GM12878 (cell line): ENCODE results near the gene NLGN1. TPM values are rescaled to one million over a fixed set of nuclear protein-coding genes. Genes with fewer than 3 reads are reported as not detected.

Experiments used
- ATAC-seq: fragments of 200-7000 bp; cut with Tn5 transposase; 3 replicates; pipeline ENCODE4 v1.9.1; 2020; ENCODE audit warnings: mild to moderate bottlenecking, moderate library complexity
- BruUV-seq: library from RNA; stranded (reverse); fragments of 400-500 nt; replicated peaks from 2 replicates; lab custom pipeline; 2021; lab: Mats Ljungman, UMichigan
- CTCF ChIA-PET: fragments of 300-600 bp; sonication (Branson Sonifier 250); formaldehyde crosslinking; extraction: SDS; loops from one replicate; lab custom pipeline; 2021; ENCODE audit warnings: inconsistent platforms; lab: Yijun Ruan, JAX
- POLR2A ChIA-PET: fragments of 350-600 bp; formaldehyde crosslinking; extraction: SDS; loops from one replicate; lab custom pipeline; 2021; ENCODE audit warnings: inconsistent platforms; lab: Charles Lee
- RAD21 ChIA-PET: fragments of 300-600 bp; sonication (Branson Sonifier 250); formaldehyde crosslinking; loops from one replicate; lab custom pipeline; 2023; ENCODE audit warnings: antibody characterized with exemption; ENCODE audit not compliant: unreplicated experiment; lab: Charles Lee
- SMC1A ChIA-PET: fragments of 300-600 bp; sonication (Branson Sonifier 250); formaldehyde crosslinking; loops from one replicate; lab custom pipeline; 2023; ENCODE audit not compliant: unreplicated experiment, uncharacterized antibody; lab: Charles Lee
- DNase-seq: peaks from one replicate; pipeline ENCODE4 v3.0.0-alpha.2; 2011; ENCODE audit warnings: low read depth, low spot score
- FAIRE-seq: peaks from 3 replicates; lab custom pipeline; 2011; peaks lifted over from hg19 to GRCh38; lab: Jason Lieb, UNC
- H2AFZ ChIP-seq: 2 replicates; pipeline ENCODE4 v1.6.0; 2011; ENCODE audit warnings: low read depth, low read length, control low read depth; ENCODE audit not compliant: control insufficient read depth
- H3K27ac ChIP-seq: 2 replicates; pipeline ENCODE4 v1.5.1; 2011; ENCODE audit warnings: control low read depth; ENCODE audit not compliant: control insufficient read depth, insufficient read depth
- H3K27me3 ChIP-seq, 2 experiments: replicated peaks in 1 of 2; 2 replicates each; pipeline versions ENCODE4 v1.6.0 to v1.6.1; 2011; ENCODE audit warnings: low read length in 1 of 2; ENCODE audit not compliant: control insufficient read depth in 2 of 2, insufficient read depth in 2 of 2
- H3K36me3 ChIP-seq, 2 experiments: 2 replicates each; pipeline ENCODE4 v1.5.1; 2011; ENCODE audit warnings: low read length in 1 of 2; ENCODE audit not compliant: control insufficient read depth in 2 of 2, insufficient read depth in 2 of 2
- H3K4me1 ChIP-seq: 2 replicates; pipeline ENCODE4 v1.6.1; 2011; ENCODE audit warnings: mild to moderate bottlenecking, low read length, moderate library complexity, mixed read lengths; ENCODE audit not compliant: control insufficient read depth, insufficient read depth
- H3K4me2 ChIP-seq: 2 replicates; pipeline ENCODE4 v1.6.0; 2011; ENCODE audit warnings: control low read depth; ENCODE audit not compliant: control insufficient read depth, insufficient read depth
- H3K4me3 ChIP-seq: fragments of 200-600 bp; sonication (generic); 2 replicates; pipeline ENCODE4 v1.5.1; 2016
- H3K79me2 ChIP-seq: 2 replicates; pipeline ENCODE4 v1.6.0; 2011; ENCODE audit warnings: low read length; ENCODE audit not compliant: control insufficient read depth, insufficient read depth
- H3K9ac ChIP-seq: 2 replicates; pipeline ENCODE4 v1.8.0; 2011; ENCODE audit warnings: low read length, control low read depth, mixed read lengths; ENCODE audit not compliant: control insufficient read depth, insufficient read depth
- H3K9me3 ChIP-seq: replicated peaks from 3 replicates; pipeline ENCODE4 v1.5.1; 2011; ENCODE audit warnings: mild to moderate bottlenecking, low read length; ENCODE audit not compliant: control insufficient read depth, insufficient read depth
- H4K20me1 ChIP-seq: 2 replicates; pipeline ENCODE4 v1.6.0; 2011; ENCODE audit not compliant: control insufficient read depth, insufficient read depth
- EGR1 ChIP-seq, 2 experiments: IDR thresholded peaks; 1 replicate in 1 of 2; 2 replicates in 1 of 2; pipeline ENCODE4 v1.6.1; 2011 to 2012; ENCODE audit warnings: low read depth in 2 of 2, low read length in 2 of 2, borderline replicate concordance in 1 of 2, mild to moderate bottlenecking in 1 of 2, moderate library complexity in 1 of 2
- MXI1 ChIP-seq: fragments of 150-350 bp; IDR thresholded peaks from 2 replicates; pipeline ENCODE4 v1.6.1; 2011; ENCODE audit warnings: low read depth, mild to moderate bottlenecking, inconsistent platforms, low read length, improper control_type of control experiment
- MYB ChIP-seq: fragments of 150-350 bp; IDR thresholded peaks from 2 replicates; pipeline ENCODE4 v1.6.1; 2014; ENCODE audit warnings: mild to moderate bottlenecking, low read depth, low read length, borderline replicate concordance
- RAD21 ChIP-seq: IDR thresholded peaks from 2 replicates; pipeline ENCODE4 v1.6.1; 2011; ENCODE audit warnings: mild to moderate bottlenecking, low read depth, low read length, moderate library complexity; ENCODE audit not compliant: insufficient read depth
- SMAD5 ChIP-seq: IDR thresholded peaks from 2 replicates; pipeline ENCODE4 v1.6.1; 2016; ENCODE audit warnings: antibody characterized with exemption, low read depth
- SMARCA5 ChIP-seq: fragments of 450-650 bp; IDR thresholded peaks from 2 replicates; pipeline ENCODE4 v1.6.1; 2017; ENCODE audit warnings: mild to moderate bottlenecking
- TARDBP ChIP-seq: IDR thresholded peaks from 2 replicates; pipeline ENCODE4 v1.6.1; 2016; ENCODE audit warnings: borderline replicate concordance
- in situ Hi-C: fragments of 300-500 bp; cut with MboI; formaldehyde crosslinking; loops from 9 replicates; pipeline ENCODE4 v1.14.3; 2018; ENCODE audit warnings: mixed read lengths
- intact Hi-C: fragments of 100-400 bp; cut with micrococcal nuclease; formaldehyde crosslinking; loops from one replicate; pipeline ENCODE4 v1.14.2; 2022; ENCODE audit not compliant: unreplicated experiment
- polyA plus RNA-seq, 11 experiments: library from polyadenylated mRNA; depleted of rRNA in 4 of 11; unstranded in 6 of 11; stranded (reverse) in 5 of 11; fragments of >200 nt; fragmentation: Nextera tagmentation in 4 of 11; fragmentation: Illumina TruSeq in 1 of 11; extraction: Ambion mirVana in 4 of 11; extraction: Trizol in 1 of 11; gene quantifications; 1 replicate in 1 of 11; 2 replicates in 10 of 11; pipeline versions ENCODE4 v1.2.1 to v1.2.3, GENCODE V29; 2011 to 2016; ENCODE audit warnings: inconsistent platforms in 2 of 11, missing spikeins in 2 of 11, low read depth in 1 of 11
- total RNA-seq, 4 experiments: library from RNA; depleted of rRNA in 3 of 4; stranded (reverse); fragments of >200 nt in 3 of 4; fragmentation: Illumina TruSeq in 1 of 4; extraction: Trizol in 1 of 4; gene quantifications; 2 replicates each; pipeline versions ENCODE4 v1.2.1 to v1.2.3, GENCODE V29; 2013 to 2021
- TF ChIP-seq, protein P1 (sequence below): fragments of 450-650 bp; IDR thresholded peaks from 2 replicates; pipeline ENCODE4 v1.6.1; 2016; ENCODE audit warnings: mild to moderate bottlenecking
- TF ChIP-seq, protein P2 (sequence below): fragments of 450-650 bp; formaldehyde crosslinking; IDR thresholded peaks from 2 replicates; pipeline ENCODE4 v1.5.0; 2022; ENCODE audit warnings: mild to moderate bottlenecking, missing genetic modification characterization
- TF ChIP-seq, protein P3 (sequence below): IDR thresholded peaks from 2 replicates; pipeline ENCODE4 v1.6.1; 2012; ENCODE audit warnings: low read depth, low read length, improper control_type of control experiment
- TF ChIP-seq, protein P4 (sequence below): fragments of 450-650 bp; IDR thresholded peaks from 2 replicates; pipeline ENCODE4 v1.6.1; 2016; ENCODE audit warnings: mild to moderate bottlenecking, moderate library complexity, borderline replicate concordance
- TF ChIP-seq, protein P5 (sequence below): fragments of 450-650 bp; IDR thresholded peaks from 2 replicates; pipeline ENCODE4 v1.6.1; 2014; ENCODE audit warnings: mild to moderate bottlenecking

Gene NLGN1
- total and polyA plus RNA-seq, 10 of the 15 experiments (the other 5 are each of a cell fraction or from before 2014, with no cell fraction given), result not detected

DNA sequence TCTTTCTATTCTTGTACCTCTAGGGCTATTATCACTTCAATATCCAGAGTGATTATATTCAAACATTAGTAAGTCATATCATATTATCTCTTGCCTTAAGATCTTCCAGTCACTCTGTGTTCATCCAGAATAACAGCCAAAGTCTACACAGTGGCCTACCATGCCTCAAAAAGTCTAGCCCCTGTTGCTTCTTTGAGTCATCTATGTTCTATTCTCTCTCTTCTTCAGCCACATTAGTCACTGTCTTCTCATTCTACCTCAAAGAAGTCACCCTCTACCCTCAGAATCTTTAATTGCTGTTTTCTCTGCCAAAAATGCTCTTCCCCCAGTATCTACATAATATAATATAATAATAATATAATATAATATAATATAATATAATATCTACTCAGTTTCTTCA, 356.0 kb downstream of the NLGN1 start:
- SMC1A ChIA-PET, result no interaction called here
- Histone ChIP-seq H3K4me2 (no peak overlapping the region), H3K9ac (no peak overlapping the region), H3K27ac (no peak overlapping the region), H3K36me3 (no peaks in the 10 kb centered on the region), H4K20me1 (no peaks in the 10 kb centered on the region), H3K4me1 (no peaks in the 10 kb centered on the region), H2AFZ (no peak overlapping the region), H3K27me3 (no peaks in the 10 kb centered on the region), H3K79me2 (no peaks in the 10 kb centered on the region), H3K9me3 (no peaks in the 10 kb centered on the region), H3K4me3 (no peak overlapping the region)
- no peak for DNase-seq
- no TSS peak for BruUV-seq
- POLR2A ChIA-PET, result no interaction called here
- in situ Hi-C loops, result no loop called here
- no peak for FAIRE-seq
- RAD21 ChIA-PET, result no interaction called here
- CTCF ChIA-PET, result no interaction called here
- intact Hi-C loops, result no loop called here
- no peak for ATAC-seq
- TF ChIP-seq TARDBP (no peak), MYB (no peak), SMAD5 (no peak), RAD21 (no peak), EGR1 (IDR thresholded peaks at IDR 0.05; ENCODE audit: borderline replicate concordance in 1 of 2, low read depth in 2 of 2, low read length in 2 of 2) (no peak), MXI1 (no peak), SMARCA5 (no peak)
- TF ChIP-seq, protein P1, sequence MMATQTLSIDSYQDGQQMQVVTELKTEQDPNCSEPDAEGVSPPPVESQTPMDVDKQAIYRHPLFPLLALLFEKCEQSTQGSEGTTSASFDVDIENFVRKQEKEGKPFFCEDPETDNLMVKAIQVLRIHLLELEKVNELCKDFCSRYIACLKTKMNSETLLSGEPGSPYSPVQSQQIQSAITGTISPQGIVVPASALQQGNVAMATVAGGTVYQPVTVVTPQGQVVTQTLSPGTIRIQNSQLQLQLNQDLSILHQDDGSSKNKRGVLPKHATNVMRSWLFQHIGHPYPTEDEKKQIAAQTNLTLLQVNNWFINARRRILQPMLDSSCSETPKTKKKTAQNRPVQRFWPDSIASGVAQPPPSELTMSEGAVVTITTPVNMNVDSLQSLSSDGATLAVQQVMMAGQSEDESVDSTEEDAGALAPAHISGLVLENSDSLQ, result no peak
- TF ChIP-seq, protein P2, sequence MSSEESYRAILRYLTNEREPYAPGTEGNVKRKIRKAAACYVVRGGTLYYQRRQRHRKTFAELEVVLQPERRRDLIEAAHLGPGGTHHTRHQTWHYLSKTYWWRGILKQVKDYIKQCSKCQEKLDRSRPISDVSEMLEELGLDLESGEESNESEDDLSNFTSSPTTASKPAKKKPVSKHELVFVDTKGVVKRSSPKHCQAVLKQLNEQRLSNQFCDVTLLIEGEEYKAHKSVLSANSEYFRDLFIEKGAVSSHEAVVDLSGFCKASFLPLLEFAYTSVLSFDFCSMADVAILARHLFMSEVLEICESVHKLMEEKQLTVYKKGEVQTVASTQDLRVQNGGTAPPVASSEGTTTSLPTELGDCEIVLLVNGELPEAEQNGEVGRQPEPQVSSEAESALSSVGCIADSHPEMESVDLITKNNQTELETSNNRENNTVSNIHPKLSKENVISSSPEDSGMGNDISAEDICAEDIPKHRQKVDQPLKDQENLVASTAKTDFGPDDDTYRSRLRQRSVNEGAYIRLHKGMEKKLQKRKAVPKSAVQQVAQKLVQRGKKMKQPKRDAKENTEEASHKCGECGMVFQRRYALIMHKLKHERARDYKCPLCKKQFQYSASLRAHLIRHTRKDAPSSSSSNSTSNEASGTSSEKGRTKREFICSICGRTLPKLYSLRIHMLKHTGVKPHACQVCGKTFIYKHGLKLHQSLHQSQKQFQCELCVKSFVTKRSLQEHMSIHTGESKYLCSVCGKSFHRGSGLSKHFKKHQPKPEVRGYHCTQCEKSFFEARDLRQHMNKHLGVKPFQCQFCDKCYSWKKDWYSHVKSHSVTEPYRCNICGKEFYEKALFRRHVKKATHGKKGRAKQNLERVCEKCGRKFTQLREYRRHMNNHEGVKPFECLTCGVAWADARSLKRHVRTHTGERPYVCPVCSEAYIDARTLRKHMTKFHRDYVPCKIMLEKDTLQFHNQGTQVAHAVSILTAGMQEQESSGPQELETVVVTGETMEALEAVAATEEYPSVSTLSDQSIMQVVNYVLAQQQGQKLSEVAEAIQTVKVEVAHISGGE (CRISPR knock-in tag), result no peak
- TF ChIP-seq, protein P3, sequence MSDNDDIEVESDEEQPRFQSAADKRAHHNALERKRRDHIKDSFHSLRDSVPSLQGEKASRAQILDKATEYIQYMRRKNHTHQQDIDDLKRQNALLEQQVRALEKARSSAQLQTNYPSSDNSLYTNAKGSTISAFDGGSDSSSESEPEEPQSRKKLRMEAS, result no peak
- TF ChIP-seq, protein P4, sequence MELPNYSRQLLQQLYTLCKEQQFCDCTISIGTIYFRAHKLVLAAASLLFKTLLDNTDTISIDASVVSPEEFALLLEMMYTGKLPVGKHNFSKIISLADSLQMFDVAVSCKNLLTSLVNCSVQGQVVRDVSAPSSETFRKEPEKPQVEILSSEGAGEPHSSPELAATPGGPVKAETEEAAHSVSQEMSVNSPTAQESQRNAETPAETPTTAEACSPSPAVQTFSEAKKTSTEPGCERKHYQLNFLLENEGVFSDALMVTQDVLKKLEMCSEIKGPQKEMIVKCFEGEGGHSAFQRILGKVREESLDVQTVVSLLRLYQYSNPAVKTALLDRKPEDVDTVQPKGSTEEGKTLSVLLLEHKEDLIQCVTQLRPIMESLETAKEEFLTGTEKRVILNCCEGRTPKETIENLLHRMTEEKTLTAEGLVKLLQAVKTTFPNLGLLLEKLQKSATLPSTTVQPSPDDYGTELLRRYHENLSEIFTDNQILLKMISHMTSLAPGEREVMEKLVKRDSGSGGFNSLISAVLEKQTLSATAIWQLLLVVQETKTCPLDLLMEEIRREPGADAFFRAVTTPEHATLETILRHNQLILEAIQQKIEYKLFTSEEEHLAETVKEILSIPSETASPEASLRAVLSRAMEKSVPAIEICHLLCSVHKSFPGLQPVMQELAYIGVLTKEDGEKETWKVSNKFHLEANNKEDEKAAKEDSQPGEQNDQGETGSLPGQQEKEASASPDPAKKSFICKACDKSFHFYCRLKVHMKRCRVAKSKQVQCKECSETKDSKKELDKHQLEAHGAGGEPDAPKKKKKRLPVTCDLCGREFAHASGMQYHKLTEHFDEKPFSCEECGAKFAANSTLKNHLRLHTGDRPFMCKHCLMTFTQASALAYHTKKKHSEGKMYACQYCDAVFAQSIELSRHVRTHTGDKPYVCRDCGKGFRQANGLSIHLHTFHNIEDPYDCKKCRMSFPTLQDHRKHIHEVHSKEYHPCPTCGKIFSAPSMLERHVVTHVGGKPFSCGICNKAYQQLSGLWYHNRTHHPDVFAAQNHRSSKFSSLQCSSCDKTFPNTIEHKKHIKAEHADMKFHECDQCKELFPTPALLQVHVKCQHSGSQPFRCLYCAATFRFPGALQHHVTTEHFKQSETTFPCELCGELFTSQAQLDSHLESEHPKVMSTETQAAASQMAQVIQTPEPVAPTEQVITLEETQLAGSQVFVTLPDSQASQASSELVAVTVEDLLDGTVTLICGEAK, result no peak
- TF ChIP-seq, protein P5, sequence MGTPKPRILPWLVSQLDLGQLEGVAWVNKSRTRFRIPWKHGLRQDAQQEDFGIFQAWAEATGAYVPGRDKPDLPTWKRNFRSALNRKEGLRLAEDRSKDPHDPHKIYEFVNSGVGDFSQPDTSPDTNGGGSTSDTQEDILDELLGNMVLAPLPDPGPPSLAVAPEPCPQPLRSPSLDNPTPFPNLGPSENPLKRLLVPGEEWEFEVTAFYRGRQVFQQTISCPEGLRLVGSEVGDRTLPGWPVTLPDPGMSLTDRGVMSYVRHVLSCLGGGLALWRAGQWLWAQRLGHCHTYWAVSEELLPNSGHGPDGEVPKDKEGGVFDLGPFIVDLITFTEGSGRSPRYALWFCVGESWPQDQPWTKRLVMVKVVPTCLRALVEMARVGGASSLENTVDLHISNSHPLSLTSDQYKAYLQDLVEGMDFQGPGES, result no peak
